HG03175 (cell line): ENCODE measurements around the gene UCHL3.

Experiments used
- ATAC-seq: cut with Tn5 transposase; IDR thresholded peaks from one replicate; pipeline ENCODE4 v1.9.1; 2021; ENCODE audit warnings: mild to moderate bottlenecking, moderate library complexity; ENCODE audit not compliant: unreplicated experiment

The UCHL3 gene

GRCh38 chr13:75549262-75550158, at the start of gene UCHL3:
Gene UCHL3 (plus strand): TSS chr13:75549791. CDS start chr13:75549821, 30 bp downstream.
- peak; percentile 96 for ATAC-seq

- no peak for ATAC-seq
Measured at GRCh38 chr13:75505327-75505726, 44.3 kb upstream of the UCHL3 start.

GRCh38 chr13:75506018-75506417, 43.6 kb upstream of the UCHL3 start:
- no peak for ATAC-seq

GRCh38 chr13:75507027-75508001, 42.3 kb upstream of the UCHL3 start:
- no peak for ATAC-seq

- ATAC-seq, result no peak
Measured at GRCh38 chr13:75508002-75508548, 41.5 kb upstream of the UCHL3 start.

- no peak for ATAC-seq
Measured at GRCh38 chr13:75511051-75511625, 38.5 kb upstream of the UCHL3 start.

GRCh38 chr13:75512253-75512652, 37.3 kb upstream of the UCHL3 start:
- peak; percentile 88 for ATAC-seq

GRCh38 chr13:75513271-75513670, 36.3 kb upstream of the UCHL3 start:
- ATAC-seq, result no peak

- no peak for ATAC-seq
Measured at GRCh38 chr13:75514080-75514995, 35.3 kb upstream of the UCHL3 start.

GRCh38 chr13:75518439-75519088, 31.0 kb upstream of the UCHL3 start:
- no peak for ATAC-seq

GRCh38 chr13:75521956-75522355, 27.6 kb upstream of the UCHL3 start:
- no peak for ATAC-seq

GRCh38 chr13:75530549-75530961, 19.0 kb upstream of the UCHL3 start:
- ATAC-seq, result peak; percentile 42

- ATAC-seq, result no peak
Measured at GRCh38 chr13:75533861-75534260, 15.7 kb upstream of the UCHL3 start.

- peak; percentile 97 for ATAC-seq
Measured at GRCh38 chr13:75537401-75538365, 11.9 kb upstream of the UCHL3 start, which contains the start of gene COMMD6. Gene COMMD6 (minus strand): TSS chr13:75537841. CDS start chr13:75537805, 36 bp downstream.

GRCh38 chr13:75541287-75541686, 8.3 kb upstream of the UCHL3 start:
- ATAC-seq, result peak; percentile 16

- ATAC-seq, result no peak
Measured at GRCh38 chr13:75541961-75542360, 7.6 kb upstream of the UCHL3 start.

- ATAC-seq, result no peak
Measured at GRCh38 chr13:75544681-75545330, 4.8 kb upstream of the UCHL3 start.
